ENCODE results near the gene ADGRG6.
A peak's percentile ranks its signal among the peaks of the same experiment; 100 is the strongest.

ADGRG6 gene

GRCh38 chr6:142395266-142395665 is 93.5 kb downstream of the ADGRG6 start:
- no peak overlapping the region for H3K4me3 ChIP-seq (ENCODE audit: low read depth, low read length)
- DNase-seq (ENCODE audit: low read depth) = no peak

DNA sequence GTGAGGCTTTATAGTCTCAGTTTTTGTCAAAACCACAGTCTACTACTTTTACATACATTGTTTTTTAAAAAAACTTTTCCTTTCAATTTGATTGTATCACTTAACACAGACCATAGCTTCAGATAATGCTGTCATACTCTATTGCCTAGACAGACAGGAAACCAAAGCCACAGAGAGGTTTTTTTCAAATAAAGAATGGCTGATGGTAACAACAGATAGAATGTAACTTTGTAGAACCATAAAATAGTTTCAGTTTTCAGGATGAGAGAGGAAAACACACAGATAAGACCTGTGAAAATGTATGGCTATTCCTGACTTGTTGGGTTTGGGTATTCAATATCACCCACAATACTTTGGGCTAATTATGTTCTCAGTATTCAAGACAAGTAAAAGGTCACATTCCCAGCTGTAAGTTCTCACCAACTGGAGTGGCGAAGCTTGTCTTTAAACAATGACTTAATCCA is 94.0 kb downstream of the ADGRG6 start:
- no peak overlapping the region for H3K4me3 ChIP-seq (ENCODE audit: low read depth, low read length)
- DNase-seq (ENCODE audit: low read depth) = no peak

GRCh38 chr6:142398353-142398752 is 96.5 kb downstream of the ADGRG6 start:
- DNase-seq (ENCODE audit: low read depth) = no peak
- H3K4me3 ChIP-seq (ENCODE audit: low read depth, low read length) = no peak overlapping the region

DNA sequence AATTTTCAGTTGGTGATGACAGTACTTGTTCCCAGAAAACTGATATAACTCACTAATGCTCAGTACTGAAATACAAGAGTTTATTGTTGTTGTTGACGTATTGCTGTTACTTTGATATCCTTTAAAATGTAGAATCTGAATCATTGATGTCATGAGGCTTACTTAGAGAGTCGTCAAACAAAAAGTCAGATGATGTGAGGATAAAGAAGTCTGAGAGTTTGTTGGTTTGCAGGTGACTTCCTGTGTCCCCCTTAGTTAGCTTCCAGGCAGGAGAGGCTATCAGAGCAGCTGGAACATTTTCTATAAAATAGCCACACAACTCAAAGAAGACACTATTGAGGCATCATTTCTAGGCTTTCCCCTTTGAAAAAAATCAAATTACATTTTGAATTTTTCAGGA is 97.9 kb downstream of the ADGRG6 start:
- H3K4me3 ChIP-seq (ENCODE audit: low read depth, low read length) = no peak overlapping the region
- DNase-seq (ENCODE audit: low read depth) = no peak

DNA sequence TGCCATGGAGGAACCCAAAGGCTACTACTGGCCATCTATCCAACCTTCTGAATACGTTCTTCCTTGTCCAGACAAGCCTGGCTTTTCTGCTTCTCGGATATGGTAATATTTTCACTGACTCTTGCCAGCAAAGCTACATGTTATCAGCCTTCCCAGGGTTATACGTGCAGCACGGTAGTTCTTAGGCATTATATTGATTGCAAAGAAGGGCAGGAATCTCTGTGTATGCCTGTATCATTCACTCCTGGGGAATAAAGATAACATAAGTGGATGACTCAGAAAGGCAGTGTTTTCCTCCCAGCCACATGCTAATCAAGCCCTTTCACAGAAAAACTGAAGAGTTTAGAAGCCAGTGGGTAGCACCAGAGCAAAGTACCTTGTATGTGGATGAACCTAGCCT is 98.7 kb downstream of the ADGRG6 start:
- DNase-seq (ENCODE audit: low read depth) = no peak
- H3K4me3 ChIP-seq (ENCODE audit: low read depth, low read length) = no peak overlapping the region

GRCh38 chr6:142401838-142402237 is 100.0 kb downstream of the ADGRG6 start:
- H3K4me3 ChIP-seq (ENCODE audit: low read depth, low read length) = no peak overlapping the region
- DNase-seq (ENCODE audit: low read depth) = no peak

GRCh38 chr6:142404751-142405150 is 102.9 kb downstream of the ADGRG6 start:
- no peak overlapping the region for H3K4me3 ChIP-seq (ENCODE audit: low read depth, low read length)
- DNase-seq (ENCODE audit: low read depth) = no peak

GRCh38 chr6:142406131-142406530 is 104.3 kb downstream of the ADGRG6 start:
- no peak overlapping the region for H3K4me3 ChIP-seq (ENCODE audit: low read depth, low read length)
- DNase-seq (ENCODE audit: low read depth) = no peak

- no peak for DNase-seq (ENCODE audit: low read depth)
- no peak overlapping the region for H3K4me3 ChIP-seq (ENCODE audit: low read depth, low read length)
These were observed 106.0 kb downstream of the ADGRG6 start for GRCh38 chr6:142407685-142408273.

DNA sequence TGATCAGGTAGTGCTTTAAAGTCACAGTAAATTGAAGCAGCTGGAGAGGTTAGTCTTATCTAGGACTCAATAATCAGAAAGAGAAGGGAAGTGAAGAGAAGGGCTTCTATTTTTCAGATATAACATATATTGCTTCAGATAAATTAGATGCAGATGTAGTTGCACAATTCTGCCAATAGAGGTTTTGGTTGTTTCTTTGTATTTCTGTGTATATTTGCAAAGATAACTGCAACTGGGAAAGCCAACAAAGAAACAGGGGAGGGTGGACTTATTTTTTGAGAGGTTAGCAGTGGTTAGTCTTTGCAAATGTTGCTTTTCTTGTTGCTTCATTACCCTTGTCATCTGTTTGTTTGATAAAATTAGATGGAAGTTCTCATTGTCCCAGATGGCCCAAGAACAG is 106.6 kb downstream of the ADGRG6 start:
- DNase-seq (ENCODE audit: low read depth) = no peak
- no peak overlapping the region for H3K4me3 ChIP-seq (ENCODE audit: low read depth, low read length)

DNA sequence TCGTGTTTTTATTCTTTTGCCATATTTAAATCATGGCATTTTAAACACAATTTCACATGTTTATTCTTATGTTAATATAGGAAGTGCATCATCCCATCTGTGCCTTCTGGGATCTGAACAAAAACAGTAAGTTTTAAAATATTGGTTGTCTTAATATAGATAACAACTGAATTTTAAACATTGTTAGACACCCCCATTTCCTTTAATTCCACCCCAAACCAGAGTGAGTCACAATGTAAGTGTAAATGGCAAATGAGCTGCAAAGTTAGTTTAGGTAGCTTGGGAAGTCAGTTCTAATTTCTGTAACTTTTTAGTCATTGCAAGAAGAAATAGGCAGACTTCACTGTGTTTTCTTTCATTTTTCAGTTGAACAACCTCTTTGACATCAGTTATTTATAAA is 108.0 kb downstream of the ADGRG6 start:
- DNase-seq (ENCODE audit: low read depth) = no peak

DNA sequence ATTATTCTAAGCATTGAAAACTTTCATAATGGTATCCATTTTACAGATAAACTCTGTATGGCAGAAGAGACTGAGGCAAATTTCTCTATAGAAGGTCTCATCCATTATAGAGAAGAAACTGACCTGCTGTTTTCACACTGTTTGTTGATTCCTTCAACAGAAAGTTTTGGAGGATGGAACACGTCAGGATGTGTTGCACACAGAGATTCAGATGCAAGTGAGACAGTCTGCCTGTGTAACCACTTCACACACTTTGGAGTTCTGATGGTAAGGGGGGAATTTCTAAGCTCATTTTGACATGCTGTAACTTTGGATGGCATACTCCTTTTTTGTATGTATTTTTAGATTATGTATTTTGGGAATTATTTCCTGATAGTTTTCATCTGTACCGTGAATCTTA is 109.3 kb downstream of the ADGRG6 start:
- H3K4me3 ChIP-seq (ENCODE audit: low read depth, low read length) = no peak overlapping the region
- DNase-seq (ENCODE audit: low read depth) = no peak

More for the DNA sequence above, 108.0 kb downstream of the ADGRG6 start:
- no peak overlapping the region for H3K4me3 ChIP-seq (ENCODE audit: low read depth, low read length)

- H3K4me3 ChIP-seq (ENCODE audit: low read depth, low read length) = no peak overlapping the region
- DNase-seq (ENCODE audit: low read depth) = no peak
These were observed 110.4 kb downstream of the ADGRG6 start for GRCh38 chr6:142412241-142412640.

- no peak overlapping the region for H3K4me3 ChIP-seq (ENCODE audit: low read depth, low read length)
- no peak for DNase-seq (ENCODE audit: low read depth)
These were observed 110.9 kb downstream of the ADGRG6 start for GRCh38 chr6:142412658-142413057.

- no peak overlapping the region for H3K4me3 ChIP-seq (ENCODE audit: low read depth, low read length)
- no peak for DNase-seq (ENCODE audit: low read depth)
These were observed 111.3 kb downstream of the ADGRG6 start for GRCh38 chr6:142413111-142413510.

DNA sequence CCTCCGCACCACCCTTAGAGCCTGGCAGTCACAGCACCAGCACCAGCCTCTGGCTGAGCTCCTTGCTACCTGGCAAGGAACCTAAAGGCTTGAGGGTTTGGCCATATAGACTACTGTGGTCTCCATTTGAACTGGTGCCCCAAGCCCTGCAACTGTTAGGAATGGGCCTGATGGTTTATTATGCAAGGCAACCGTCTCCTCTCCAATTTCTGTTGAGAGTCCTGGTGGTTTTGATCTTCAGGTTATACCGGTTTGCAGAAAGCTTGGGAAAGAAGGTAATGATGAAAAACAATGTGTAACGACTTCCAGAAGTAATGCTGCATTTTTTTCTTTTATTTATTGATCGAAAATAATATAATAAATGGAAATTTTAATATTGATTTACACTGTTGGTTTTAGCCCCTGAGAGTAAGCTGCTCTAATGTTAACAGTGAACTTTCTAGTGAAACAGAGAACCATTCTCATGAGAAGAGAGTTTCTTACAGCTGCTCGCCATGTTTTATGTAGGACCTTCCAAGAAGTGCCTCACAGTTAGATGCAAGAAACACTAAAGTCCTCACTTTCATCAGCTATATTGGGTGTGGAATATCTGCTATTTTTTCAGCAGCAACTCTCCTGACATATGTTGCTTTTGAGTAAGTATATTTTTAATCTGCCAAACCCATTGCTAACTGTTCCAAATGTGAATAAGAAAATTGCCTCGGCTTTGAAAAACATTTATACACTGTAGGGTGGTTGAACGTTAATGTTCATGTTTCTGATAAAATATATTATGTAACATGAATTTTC is 112.8 kb downstream of the ADGRG6 start:
- no peak overlapping the region for H3K4me3 ChIP-seq (ENCODE audit: low read depth, low read length)
- DNase-seq (ENCODE audit: low read depth) = no peak

DNA sequence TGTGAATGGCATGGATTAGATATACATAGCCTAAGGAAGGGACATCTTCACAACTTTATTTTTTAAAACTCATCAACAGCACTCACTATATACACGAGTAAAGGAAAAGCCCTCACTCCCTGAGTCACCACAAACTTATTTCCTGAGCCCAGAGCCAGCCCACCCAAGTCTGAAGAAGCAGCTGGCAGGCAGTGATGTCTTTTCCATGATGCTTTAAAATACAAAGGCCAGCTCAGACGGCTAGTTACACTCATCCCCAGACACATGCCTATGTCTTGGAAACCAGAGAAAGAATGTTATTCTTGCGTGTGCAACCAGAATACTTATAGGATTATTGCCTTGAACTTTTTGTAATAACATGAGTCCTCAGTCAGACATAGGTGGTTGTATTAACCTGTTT is 114.4 kb downstream of the ADGRG6 start:
- peak; percentile 95 for DNase-seq (ENCODE audit: low read depth)
- no peak overlapping the region for H3K4me3 ChIP-seq (ENCODE audit: low read depth, low read length)

DNA sequence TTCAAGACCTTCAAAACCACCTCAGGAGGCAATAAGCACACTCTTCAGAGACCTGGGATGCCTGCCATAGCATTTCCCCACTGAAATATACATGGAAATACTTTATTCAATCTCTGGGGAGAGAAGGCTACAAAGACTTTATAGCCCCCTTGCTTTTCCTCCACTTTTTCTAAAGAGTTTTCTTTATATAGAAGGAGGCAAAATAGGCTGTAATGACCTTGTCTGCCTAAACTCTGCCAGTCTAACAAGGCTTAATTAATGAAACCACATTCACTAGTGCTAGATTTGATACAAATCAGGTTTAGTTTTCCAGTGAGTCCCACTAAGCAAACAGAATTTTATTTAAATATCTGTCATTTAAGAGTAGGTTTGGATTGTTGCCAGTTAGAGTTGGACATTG is 114.9 kb downstream of the ADGRG6 start:
- H3K4me3 ChIP-seq (ENCODE audit: low read depth, low read length) = no peak overlapping the region
- DNase-seq (ENCODE audit: low read depth) = no peak

DNA sequence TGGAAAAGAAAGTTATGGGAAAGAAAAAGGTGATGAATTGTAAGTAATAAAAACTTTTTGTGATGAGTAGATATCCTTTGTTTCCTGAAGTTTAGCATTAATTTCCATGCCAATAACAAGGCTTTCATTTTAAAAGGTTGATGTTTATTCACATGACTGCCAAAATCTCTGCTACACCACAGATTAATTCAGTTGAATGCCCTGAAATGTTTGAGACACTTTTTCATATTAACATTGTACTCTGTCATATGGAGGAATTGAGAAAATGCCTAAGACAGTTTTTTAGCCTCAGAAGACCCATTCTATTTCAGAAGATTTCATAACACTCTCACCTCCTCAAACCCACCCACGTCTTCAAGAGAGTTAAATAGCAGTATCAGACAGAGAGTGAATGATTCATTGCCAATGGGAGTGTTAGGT is 115.5 kb downstream of the ADGRG6 start:
- no peak overlapping the region for H3K4me3 ChIP-seq (ENCODE audit: low read depth, low read length)
- no peak for DNase-seq (ENCODE audit: low read depth)

DNA sequence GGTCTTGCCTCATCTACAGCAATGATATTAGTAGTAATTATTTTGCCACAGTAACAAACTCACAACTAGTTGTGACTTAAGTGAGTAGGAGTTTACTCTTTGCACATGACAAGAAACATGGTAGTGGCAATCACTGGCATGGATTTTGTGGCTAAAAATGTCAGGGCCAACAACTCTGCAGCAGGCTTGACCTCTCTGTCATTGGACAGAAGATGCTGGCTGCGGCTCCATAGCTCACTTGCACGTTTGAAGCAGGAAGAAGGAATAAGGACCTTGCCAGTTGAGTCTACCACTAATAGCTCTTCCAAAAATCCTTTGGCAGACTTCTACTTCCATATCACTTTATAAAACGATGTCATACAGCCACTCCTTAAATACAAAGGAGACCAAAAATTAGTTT is 117.3 kb downstream of the ADGRG6 start:
- no peak for DNase-seq (ENCODE audit: low read depth)

DNA sequence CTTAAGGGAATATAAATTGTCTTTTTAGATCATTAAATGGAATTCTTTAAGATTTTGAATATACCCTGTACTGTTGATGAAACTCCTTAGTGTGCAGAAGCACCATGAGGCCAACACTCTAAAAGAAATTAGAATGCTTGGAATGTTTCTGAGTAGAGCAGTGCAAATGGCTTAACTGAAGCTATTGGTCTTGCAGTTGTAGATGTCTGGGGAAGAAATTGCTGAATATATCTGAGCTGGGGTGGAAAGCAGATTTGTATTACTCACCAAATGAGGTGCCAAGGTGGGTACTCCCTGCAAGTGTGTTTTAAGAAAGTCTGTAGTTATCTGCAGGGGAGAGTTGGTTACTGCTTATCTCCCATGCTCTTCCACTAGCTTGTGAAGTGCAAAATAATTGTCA is 119.0 kb downstream of the ADGRG6 start:
- no peak overlapping the region for H3K4me3 ChIP-seq (ENCODE audit: low read depth, low read length)
- DNase-seq (ENCODE audit: low read depth) = no peak

More for the DNA sequence above, 117.3 kb downstream of the ADGRG6 start:
- no peak overlapping the region for H3K4me3 ChIP-seq (ENCODE audit: low read depth, low read length)
